GM23248 (cell line): ENCODE measurements around the gene CHAC1.

Experiments
- EZH2 ChIP-seq: fragments of 200-600 bp; sonication (generic); IDR thresholded peaks from 2 replicates; pipeline ENCODE4 v1.6.1; 2018; ENCODE audit warnings: antibody characterized with exemption, mild to moderate bottlenecking; ENCODE audit not compliant: insufficient read depth, poor library complexity, severe bottlenecking
- EZH2phosphoT487 ChIP-seq: fragments of 200-600 bp; sonication (generic); IDR thresholded peaks from 2 replicates; pipeline ENCODE4 v1.6.1; 2018; ENCODE audit warnings: antibody characterized with exemption, moderate library complexity, mild to moderate bottlenecking, low read depth; ENCODE audit not compliant: insufficient read depth

DNA sequence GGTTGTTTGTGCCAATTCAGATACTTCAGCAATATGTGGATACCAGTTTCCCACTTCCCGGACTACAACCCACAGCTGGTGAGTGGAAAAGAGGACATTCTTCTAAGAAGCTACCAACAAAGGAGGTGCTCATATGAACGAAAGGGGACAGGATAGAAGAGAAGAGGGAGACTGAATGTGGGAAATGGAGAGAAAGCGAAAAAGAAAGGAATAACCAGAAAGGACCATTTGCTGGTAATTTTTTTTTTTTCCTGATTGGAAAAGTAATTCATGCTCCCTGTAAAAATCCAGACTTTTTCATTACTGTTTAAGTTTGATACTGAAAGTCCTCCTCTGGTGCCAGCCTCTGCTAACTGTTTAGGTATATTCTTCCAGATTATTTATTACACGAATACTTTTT lies 1.5 kb upstream of the CHAC1 start:
- TF ChIP-seq EZH2 = no peak
- TF ChIP-seq EZH2phosphoT487 = no peak
